ENCODE results near the gene ZBTB33.

Gene ZBTB33

GRCh38 chrX:120260369-120260768 is 9.8 kb downstream of the ZBTB33 start:
- no peak for DNase-seq

- DNase-seq = no peak
Measured at GRCh38 chrX:120262859-120263708, 12.5 kb downstream of the ZBTB33 start.

GRCh38 chrX:120264341-120264740 is 13.7 kb downstream of the ZBTB33 start:
- DNase-seq = no peak

GRCh38 chrX:120269373-120270035 is 18.9 kb downstream of the ZBTB33 start:
- DNase-seq = no peak

GRCh38 chrX:120270567-120270966 is 20.0 kb downstream of the ZBTB33 start:
- DNase-seq = no peak

- no peak for DNase-seq
Measured at GRCh38 chrX:120271218-120271617, 20.6 kb downstream of the ZBTB33 start.

- no peak for DNase-seq
Measured at GRCh38 chrX:120274145-120274544, 23.5 kb downstream of the ZBTB33 start.

- DNase-seq = no peak
Measured at GRCh38 chrX:120274958-120275357, 24.3 kb downstream of the ZBTB33 start.

- no peak for DNase-seq
Measured at GRCh38 chrX:120281021-120281624, 30.5 kb downstream of the ZBTB33 start.

- no peak for DNase-seq
Measured at GRCh38 chrX:120281761-120282160, 31.1 kb downstream of the ZBTB33 start.

GRCh38 chrX:120282697-120283096 is 32.1 kb downstream of the ZBTB33 start:
- no peak for DNase-seq

GRCh38 chrX:120286733-120287512 is 36.3 kb downstream of the ZBTB33 start:
- no peak for DNase-seq

- DNase-seq = no peak
Measured at GRCh38 chrX:120287513-120288112, 37.0 kb downstream of the ZBTB33 start.

- no peak for DNase-seq
Measured at GRCh38 chrX:120290107-120290506, 39.5 kb downstream of the ZBTB33 start.

- no peak for DNase-seq
Measured at GRCh38 chrX:120291211-120291610, 40.6 kb downstream of the ZBTB33 start.

- DNase-seq = no peak
Measured at GRCh38 chrX:120293015-120293414, 42.4 kb downstream of the ZBTB33 start.

- DNase-seq = no peak
Measured at GRCh38 chrX:120294651-120295050, 44.0 kb downstream of the ZBTB33 start.

- DNase-seq = no peak
Measured at GRCh38 chrX:120297923-120298322, 47.3 kb downstream of the ZBTB33 start.

- DNase-seq = no peak
Measured at GRCh38 chrX:120299928-120300327, 49.3 kb downstream of the ZBTB33 start.

- DNase-seq = no peak
Measured at GRCh38 chrX:120301497-120301896, 50.9 kb downstream of the ZBTB33 start.

- no peak for DNase-seq
Measured at GRCh38 chrX:120301960-120302359, 51.3 kb downstream of the ZBTB33 start.

- DNase-seq = no peak
Measured at GRCh38 chrX:120302434-120302833, 51.8 kb downstream of the ZBTB33 start.

All from right kidney (tissue), 1 donor.